H1 (cell line): ENCODE data around the gene TMEM178B. TPM values are rescaled to one million over a fixed set of nuclear protein-coding genes. Genes with fewer than 3 reads are reported as not detected.

ENCODE experiments used
- CTCF ChIA-PET: fragments of 300-600 bp; sonication (Branson Sonifier 250); formaldehyde crosslinking; loops from one replicate; lab custom pipeline; 2021; ENCODE audit not compliant: partially characterized antibody; lab: Charles Lee
- POLR2A ChIA-PET: fragments of 300-600 bp; sonication (Branson Sonifier 250); formaldehyde crosslinking; loops from one replicate; lab custom pipeline; 2021; ENCODE audit warnings: inconsistent platforms; ENCODE audit not compliant: partially characterized antibody; lab: Charles Lee
- DNase-seq, 2 experiments: peaks; one replicate each; pipeline versions ENCODE4 v3.0.0 to v3.0.0-alpha.2; 2010 to 2022; ENCODE audit warnings: low spot score in 2 of 2, low read depth in 1 of 2, mixed read lengths in 1 of 2
- FAIRE-seq: peaks from 2 replicates; lab custom pipeline; 2011; peaks lifted over from hg19 to GRCh38; lab: Jason Lieb, UNC
- H2AFZ ChIP-seq: 2 replicates; pipeline ENCODE4 v1.8.1; 2012; ENCODE audit warnings: low read length, inconsistent platforms
- H2AK5ac ChIP-seq: 2 replicates; pipeline ENCODE4 v1.6.1; 2013; ENCODE audit warnings: low read depth, low read length
- H2BK120ac ChIP-seq: replicated peaks from 2 replicates; pipeline ENCODE3; 2013; ENCODE audit warnings: low read depth, low read length, inconsistent platforms
- H2BK12ac ChIP-seq: 2 replicates; pipeline ENCODE4 v1.6.1; 2013; ENCODE audit warnings: low read depth, low read length
- H2BK15ac ChIP-seq: 2 replicates; pipeline ENCODE4 v1.6.1; 2013; ENCODE audit warnings: low read length
- H2BK20ac ChIP-seq: 2 replicates; pipeline ENCODE4 v1.6.1; 2013; ENCODE audit warnings: low read length
- H2BK5ac ChIP-seq: 2 replicates; pipeline ENCODE4 v1.6.1; 2013; ENCODE audit warnings: low read depth, low read length
- H3K14ac ChIP-seq: 2 replicates; pipeline ENCODE4 v1.6.1; 2013; ENCODE audit warnings: inconsistent platforms; ENCODE audit not compliant: insufficient read length
- H3K18ac ChIP-seq: 2 replicates; pipeline ENCODE4 v1.6.1; 2013; ENCODE audit warnings: low read length; ENCODE audit errors: extremely low read depth
- H3K23ac ChIP-seq: 2 replicates; pipeline ENCODE4 v1.6.1; 2013; ENCODE audit warnings: inconsistent platforms; ENCODE audit not compliant: insufficient read length
- H3K23me2 ChIP-seq: 2 replicates; pipeline ENCODE4 v1.6.1; 2013; ENCODE audit warnings: low read depth, low read length
- H3K27ac ChIP-seq: 2 replicates; pipeline ENCODE4 v1.6.1; 2011; ENCODE audit warnings: low read depth, low read length, inconsistent platforms
- H3K27me3 ChIP-seq, 4 experiments: replicated peaks in 1 of 4; 1 replicate in 1 of 4; 2 replicates in 3 of 4; pipeline versions ENCODE4 v1.6.1 to v1.8.1; 2011 to 2013; ENCODE audit warnings: low read length in 3 of 4, mild to moderate bottlenecking in 3 of 4, inconsistent platforms in 2 of 4, mixed read lengths in 2 of 4, moderate library complexity in 1 of 4; ENCODE audit not compliant: control insufficient read depth in 3 of 4, insufficient read depth in 3 of 4; ENCODE audit errors: extremely low read depth in 1 of 4
- H3K36me3 ChIP-seq, 4 experiments: 2 replicates each; pipeline versions ENCODE4 v1.6.1 to v1.8.1; 2011 to 2013; ENCODE audit warnings: mild to moderate bottlenecking in 4 of 4, low read length in 3 of 4, moderate library complexity in 2 of 4, control low read depth in 1 of 4, inconsistent platforms in 1 of 4; ENCODE audit not compliant: insufficient read depth in 4 of 4, control insufficient read depth in 2 of 4
- H3K4ac ChIP-seq: replicated peaks from 2 replicates; pipeline ENCODE3; 2013; ENCODE audit warnings: low read length, low read depth, mixed read lengths, inconsistent platforms; ENCODE audit not compliant: insufficient read length
- H3K4me1 ChIP-seq, 4 experiments: replicated peaks in 1 of 4; 1 replicate in 1 of 4; 2 replicates in 3 of 4; pipeline versions ENCODE4 v1.6.1 to v1.8.1; 2011 to 2013; ENCODE audit warnings: low read length in 3 of 4, inconsistent platforms in 2 of 4, mixed read lengths in 1 of 4; ENCODE audit not compliant: insufficient read depth in 4 of 4, control insufficient read depth in 3 of 4
- H3K4me2 ChIP-seq, 2 experiments: 2 replicates each; pipeline versions ENCODE4 v1.6.1 to v1.8.1; 2011 to 2013; ENCODE audit warnings: low read depth in 2 of 2, low read length in 2 of 2, control low read depth in 1 of 2, inconsistent platforms in 1 of 2, mild to moderate bottlenecking in 1 of 2; ENCODE audit not compliant: insufficient read depth in 1 of 2
- H3K4me3 ChIP-seq, 4 experiments: fragments of 200-600, 300-600 bp in 1 of 4; sonication (generic), shearing (Covaris generic), sonication (Bioruptor Twin) in 1 of 4; 2 replicates each; pipeline versions ENCODE4 v1.5.1 to v1.8.1; 2011 to 2016; ENCODE audit warnings: low read length in 4 of 4, low read depth in 3 of 4, control low read depth in 2 of 4, inconsistent platforms in 2 of 4, mild to moderate bottlenecking in 2 of 4, mixed read lengths in 1 of 4, moderate library complexity in 1 of 4; ENCODE audit not compliant: insufficient read depth in 2 of 4; ENCODE audit errors: extremely low read depth in 1 of 4
- H3K56ac ChIP-seq: replicated peaks from 2 replicates; pipeline ENCODE3; 2013; ENCODE audit warnings: low read depth, mild to moderate bottlenecking, mixed read lengths, low read length, inconsistent platforms; ENCODE audit not compliant: insufficient read length
- H3K79me1 ChIP-seq: 2 replicates; pipeline ENCODE4 v1.6.1; 2013; ENCODE audit warnings: low read depth, low read length, control low read depth
- H3K79me2 ChIP-seq, 2 experiments: 2 replicates each; pipeline versions ENCODE4 v1.6.1 to v1.8.1; 2012 to 2013; ENCODE audit warnings: low read length in 2 of 2, mild to moderate bottlenecking in 2 of 2, inconsistent platforms in 1 of 2; ENCODE audit not compliant: insufficient read depth in 2 of 2, control insufficient read depth in 1 of 2
- H3K9ac ChIP-seq, 4 experiments: replicated peaks in 1 of 4; 1 replicate in 1 of 4; 2 replicates in 3 of 4; pipeline versions ENCODE4 v1.6.1 to v1.8.1; 2011 to 2013; ENCODE audit warnings: low read depth in 3 of 4, low read length in 3 of 4, control low read depth in 2 of 4, mild to moderate bottlenecking in 2 of 4, moderate library complexity in 2 of 4, inconsistent platforms in 1 of 4; ENCODE audit errors: extremely low read depth in 1 of 4
- H3K9me3 ChIP-seq, 2 experiments: 2 replicates each; pipeline versions ENCODE4 v1.6.1 to v1.8.1; 2012 to 2013; ENCODE audit warnings: mild to moderate bottlenecking in 2 of 2, moderate library complexity in 2 of 2, control low read depth in 1 of 2, inconsistent platforms in 1 of 2, low read depth in 1 of 2, low read length in 1 of 2, mixed read lengths in 1 of 2; ENCODE audit not compliant: insufficient read depth in 2 of 2
- H4K20me1 ChIP-seq, 2 experiments: replicated peaks in 1 of 2; 2 replicates each; pipeline versions ENCODE3 to v1.8.1; 2011 to 2013; ENCODE audit warnings: inconsistent platforms in 2 of 2, low read length in 2 of 2, mild to moderate bottlenecking in 1 of 2; ENCODE audit not compliant: insufficient read depth in 2 of 2, control insufficient read depth in 1 of 2
- H4K5ac ChIP-seq: 2 replicates; pipeline ENCODE4 v1.6.1; 2013; ENCODE audit warnings: low read length, low read depth, mixed read lengths, inconsistent platforms; ENCODE audit not compliant: insufficient read length
- H4K8ac ChIP-seq: 2 replicates; pipeline ENCODE4 v1.8.0; 2013; ENCODE audit warnings: mild to moderate bottlenecking, moderate library complexity, low read length, inconsistent platforms; ENCODE audit not compliant: insufficient read depth; ENCODE audit errors: extremely low read depth
- H4K91ac ChIP-seq: replicated peaks from 2 replicates; pipeline ENCODE3; 2013; ENCODE audit warnings: low read length, mixed read lengths, inconsistent platforms; ENCODE audit not compliant: insufficient read length
- CBX5 ChIP-seq: fragments of 300-800, 300-1000 bp; sonication (generic); IDR thresholded peaks from 2 replicates; pipeline ENCODE4 v1.7.1; 2016; ENCODE audit warnings: antibody characterized with exemption, low read length, low read depth
- CBX8 ChIP-seq: fragments of 300-800, 300-1000 bp; sonication (generic); IDR thresholded peaks from 2 replicates; pipeline ENCODE4 v1.7.1; 2016; ENCODE audit warnings: low read depth, low read length, borderline replicate concordance
- CEBPB ChIP-seq: IDR thresholded peaks from 2 replicates; pipeline ENCODE4 v1.6.1; 2012; ENCODE audit warnings: low read depth, low read length
- GTF2F1 ChIP-seq: IDR thresholded peaks from 2 replicates; pipeline ENCODE4 v1.6.1; 2012; ENCODE audit warnings: low read depth, low read length, improper control_type of control experiment, borderline replicate concordance
- HDAC6 ChIP-seq: IDR thresholded peaks from one replicate; pipeline ENCODE4 v1.7.1; 2012; ENCODE audit warnings: low read depth, mild to moderate bottlenecking, inconsistent platforms, low read length, moderate library complexity
- JUN ChIP-seq: IDR thresholded peaks from 2 replicates; pipeline ENCODE4 v1.6.1; 2011; ENCODE audit warnings: low read depth, mild to moderate bottlenecking, improper control_type of control experiment, low read length
- KDM5A ChIP-seq: fragments of 200-600 bp; IDR thresholded peaks from 2 replicates; pipeline ENCODE4 v1.7.1; 2012; ENCODE audit warnings: mild to moderate bottlenecking, low read length, inconsistent platforms, mixed read lengths
- POLR2A ChIP-seq, 2 experiments: IDR thresholded peaks; 1 replicate in 1 of 2; 2 replicates in 1 of 2; pipeline ENCODE4 v1.6.1; 2011; ENCODE audit warnings: low read depth in 2 of 2, low read length in 2 of 2, mild to moderate bottlenecking in 2 of 2; ENCODE audit errors: control extremely low read depth in 1 of 2
- RAD21 ChIP-seq, 2 experiments: IDR thresholded peaks in 1 of 2; conservative IDR thresholded peaks in 1 of 2; 2 replicates each; pipeline ENCODE4 v1.6.1; 2011; ENCODE audit warnings: low read depth in 2 of 2, low read length in 2 of 2, improper control_type of control experiment in 1 of 2, inconsistent platforms in 1 of 2, mild to moderate bottlenecking in 1 of 2, moderate library complexity in 1 of 2
- SIN3A ChIP-seq, 2 experiments: IDR thresholded peaks in 1 of 2; conservative IDR thresholded peaks in 1 of 2; 2 replicates each; pipeline ENCODE4 v1.6.1; 2011 to 2012; ENCODE audit warnings: low read length in 2 of 2, improper control_type of control experiment in 1 of 2, low read depth in 1 of 2, mild to moderate bottlenecking in 1 of 2
- WGBS, 2 experiments: shearing (Covaris generic) in 1 of 2; methylation state at CpG; one replicate each; pipeline versions ENCODE4 v1.1.6 to v1.1.7; 2013 to 2015; ENCODE audit warnings: low lambda C conversion rate in 2 of 2, mixed read lengths in 2 of 2, inconsistent platforms in 1 of 2, low coverage in 1 of 2, missing lambda C conversion rate in 1 of 2; ENCODE audit not compliant: insufficient replicate concordance in 2 of 2, insufficient coverage in 1 of 2, insufficient read length in 1 of 2; ENCODE audit errors: extremely low coverage in 1 of 2, missing lambda C conversion rate in 1 of 2; 5-methylcytosine and 5-hydroxymethylcytosine counted together
- polyA plus RNA-seq, 7 experiments: library from polyadenylated mRNA; depleted of rRNA in 3 of 7; stranded (reverse) in 5 of 7; unstranded in 2 of 7; fragments of >200 nt in 5 of 7; fragments of 200-250 nt in 2 of 7; gene quantifications; 1 replicate in 5 of 7; 2 replicates in 1 of 7; 4 replicates in 1 of 7; pipeline versions ENCODE4 v1.2.1 to v1.2.3, GENCODE V29; 2011 to 2013; ENCODE audit warnings: missing spikeins in 2 of 7, mixed read lengths in 2 of 7
- total RNA-seq: library from RNA; stranded (reverse); fragmentation: NEBNext Ultra II Directional; extraction: Animal tissue kit (Norgen Biotek cat#: 25700); gene quantifications from 2 replicates; pipeline ENCODE4 v1.2.1, GENCODE V29; 2021

TMEM178B gene
- total and polyA plus RNA-seq, 2 of the 8 experiments (the other 6 are each of a cell fraction or from before 2014, with no cell fraction given): 5.3 to 18.1 TPM

DNA sequence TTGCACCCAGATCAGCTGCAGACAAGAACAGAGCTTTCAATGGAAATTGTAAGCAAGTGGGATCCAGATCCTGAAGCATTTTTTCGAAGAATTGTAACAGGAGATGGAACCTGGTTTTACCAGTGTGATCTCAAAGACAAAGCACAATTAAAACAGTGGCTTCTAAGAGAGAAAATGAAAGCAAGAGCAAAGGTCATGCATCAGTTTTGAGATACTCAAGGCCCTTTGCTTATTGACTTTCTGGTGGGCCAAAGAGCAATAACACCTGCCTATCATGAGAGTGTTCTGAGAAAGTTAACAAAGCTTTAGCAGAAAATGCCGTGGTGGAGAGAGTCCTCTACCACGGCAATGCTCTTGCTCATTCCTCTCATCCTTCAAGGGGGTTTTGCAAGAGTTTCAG, 194.8 kb downstream of the TMEM178B start:
- no peak overlapping the region for H2BK120ac ChIP-seq
- H3K14ac ChIP-seq: no peak overlapping the region
- H3K9ac ChIP-seq: no peak overlapping the region
- no peak overlapping the region for H4K8ac ChIP-seq
- H3K56ac ChIP-seq: no peak overlapping the region
- H4K20me1 ChIP-seq: peaks cover 0 to 1% of the 10 kb centered on the region in 2 experiments
- H4K5ac ChIP-seq: no peak overlapping the region
- H3K4me3 ChIP-seq: no peak overlapping the region
- ChIA-PET POLR2A (no interaction called here), CTCF (interaction anchor here (1.3 to 1.6 kb wide), 2 partner anchors 9 to 189 kb away, joined by 3 to 6 read pairs; no protein-coding TSS in a partner anchor)
- no peak overlapping the region for H2BK15ac ChIP-seq
- DNase-seq: no peak
- H4K91ac ChIP-seq: no peak overlapping the region
- no peak overlapping the region for H2AFZ ChIP-seq
- no peaks in the 10 kb centered on the region for H3K23me2 ChIP-seq
- no peak overlapping the region for H2BK12ac ChIP-seq
- no peak overlapping the region for H2BK20ac ChIP-seq
- H3K4ac ChIP-seq: no peak overlapping the region
- H3K9me3 ChIP-seq: no peaks in the 10 kb centered on the region
- no peak overlapping the region for H2AK5ac ChIP-seq
- no peaks in the 10 kb centered on the region for H3K27me3 ChIP-seq
- H3K79me2 ChIP-seq: no peaks in the 10 kb centered on the region
- no peak for TF ChIP-seq RAD21 (IDR thresholded peaks at IDR 0.05 in 1 of 2, conservative IDR thresholded peaks at IDR 0.05 in 1 of 2; ENCODE audit: low read depth in 2 of 2, low read length in 2 of 2)
- no peak for TF ChIP-seq HDAC6
- no peak for TF ChIP-seq SIN3A (conservative IDR thresholded peaks at IDR 0.05 in 1 of 2, IDR thresholded peaks at IDR 0.05 in 1 of 2; ENCODE audit: low read depth in 1 of 2, low read length in 2 of 2)
- TF ChIP-seq CBX8: no peak
- no peak for TF ChIP-seq CBX5
- no peak for TF ChIP-seq GTF2F1
- no peak for TF ChIP-seq CEBPB
- no peak for TF ChIP-seq POLR2A (IDR thresholded peaks at IDR 0.05; ENCODE audit: control extremely low read depth in 1 of 2, low read depth in 2 of 2, low read length in 2 of 2)
- TF ChIP-seq KDM5A: no peak
- TF ChIP-seq JUN: no peak
- H3K4me2 ChIP-seq: no peak overlapping the region
- FAIRE-seq: no peak
- H2BK5ac ChIP-seq: no peak overlapping the region
- no peak overlapping the region for H3K18ac ChIP-seq
- WGBS, 2 experiments: 89% methylated on average over 3 of the region's 3 CpGs; no CpG with 5 or more reads in 1 of the 2 experiments
- H3K79me1 ChIP-seq: no peaks in the 10 kb centered on the region
- no peaks in the 10 kb centered on the region; a peak in 1 of 7 replicates for H3K4me1 ChIP-seq
- H3K36me3 ChIP-seq: no peaks in the 10 kb centered on the region
- no peak overlapping the region for H3K23ac ChIP-seq
- no peak overlapping the region for H3K27ac ChIP-seq
